Neutrophil (primary cell): ENCODE results near the gene ACOT11.

ENCODE experiments used
- H3K27ac ChIP-seq: fragments of 200-600 bp; sonication (generic); 2 replicates; pipeline ENCODE4 v1.5.1; 2016; ENCODE audit warnings: mild to moderate bottlenecking, moderate library complexity
- H3K27me3 ChIP-seq: fragments of 200-600 bp; sonication (generic); 2 replicates; pipeline ENCODE4 v1.6.0; 2016; ENCODE audit warnings: mild to moderate bottlenecking
- H3K36me3 ChIP-seq: fragments of 200-600 bp; sonication (generic); 2 replicates; pipeline ENCODE4 v1.5.1; 2017
- H3K4me1 ChIP-seq, 2 experiments: fragments of 200-600 bp in 1 of 2; sonication (generic) in 1 of 2; 1 replicate in 1 of 2; 2 replicates in 1 of 2; pipeline versions ENCODE4 v1.5.1 to v1.6.1; 2013 to 2016; ENCODE audit warnings: low read depth in 1 of 2, low read length in 1 of 2, mild to moderate bottlenecking in 1 of 2, moderate library complexity in 1 of 2; ENCODE audit not compliant: control insufficient read depth in 1 of 2, insufficient read depth in 1 of 2
- H3K4me3 ChIP-seq, 2 experiments: fragments of 200-600 bp in 1 of 2; sonication (generic) in 1 of 2; 1 replicate in 1 of 2; 2 replicates in 1 of 2; pipeline ENCODE4 v1.5.1; 2013 to 2016; ENCODE audit warnings: low read depth in 1 of 2, low read length in 1 of 2, mild to moderate bottlenecking in 1 of 2, moderate library complexity in 1 of 2
- H3K9me3 ChIP-seq: fragments of 200-600 bp; sonication (generic); 2 replicates; pipeline ENCODE4 v1.5.1; 2016
- CTCF ChIP-seq: fragments of 200-600 bp; sonication (generic); IDR thresholded peaks from 2 replicates; pipeline ENCODE4 v1.5.1; 2016; ENCODE audit warnings: antibody characterized with exemption

ACOT11 gene

GRCh38 chr1:54601730-54602129 lies 53.7 kb downstream of the ACOT11 start:
- Histone ChIP-seq H3K4me1 (peaks cover 0 to 7% of the 10 kb centered on the region in 2 experiments), H3K36me3 (peaks cover 16% of the 10 kb centered on the region), H3K4me3 (no peak overlapping the region), H3K27me3 (no peaks in the 10 kb centered on the region), H3K27ac (no peak overlapping the region), H3K9me3 (no peaks in the 10 kb centered on the region)
- no peak for TF ChIP-seq CTCF

- H3K4me1 ChIP-seq: peaks cover 0 to 7% of the 10 kb centered on the region in 2 experiments
- no peaks in the 10 kb centered on the region for H3K9me3 ChIP-seq
- TF ChIP-seq CTCF: no peak
Observed at GRCh38 chr1:54602554-54602953, 54.5 kb downstream of the ACOT11 start.

GRCh38 chr1:54603241-54603640 lies 55.2 kb downstream of the ACOT11 start:
- Histone ChIP-seq H3K27ac (no peak overlapping the region), H3K9me3 (no peaks in the 10 kb centered on the region), H3K36me3 (peaks cover 16% of the 10 kb centered on the region), H3K4me1 (peaks cover 0 to 7% of the 10 kb centered on the region in 2 experiments), H3K4me3 (no peak overlapping the region), H3K27me3 (no peaks in the 10 kb centered on the region)
- no peak for TF ChIP-seq CTCF

More at GRCh38 chr1:54602554-54602953, 54.5 kb downstream of the ACOT11 start:
- Histone ChIP-seq H3K4me3 (no peak overlapping the region), H3K27ac (no peak overlapping the region), H3K36me3 (peaks cover 12% of the 10 kb centered on the region), H3K27me3 (no peaks in the 10 kb centered on the region)

- H3K27ac ChIP-seq: no peak overlapping the region
- no peak for TF ChIP-seq CTCF
- H3K4me3 ChIP-seq: no peak overlapping the region
- H3K4me1 ChIP-seq: peaks cover 0 to 7% of the 10 kb centered on the region in 2 experiments
- peaks cover 16% of the 10 kb centered on the region for H3K36me3 ChIP-seq
- H3K9me3 ChIP-seq: no peaks in the 10 kb centered on the region
- no peaks in the 10 kb centered on the region for H3K27me3 ChIP-seq
Observed at GRCh38 chr1:54604051-54604450, 56.0 kb downstream of the ACOT11 start.

GRCh38 chr1:54604572-54605370 lies 56.7 kb downstream of the ACOT11 start:
- no peak overlapping the region for H3K4me3 ChIP-seq
- peaks cover 23% of the 10 kb centered on the region for H3K36me3 ChIP-seq
- no peak for TF ChIP-seq CTCF
- peaks cover 0 to 7% of the 10 kb centered on the region in 2 experiments for H3K4me1 ChIP-seq
- H3K27me3 ChIP-seq: no peaks in the 10 kb centered on the region
- no peak overlapping the region for H3K27ac ChIP-seq
- no peaks in the 10 kb centered on the region for H3K9me3 ChIP-seq
